Muscle layer of colon (tissue), 2 donors: Measurements from ENCODE around the gene KLF13.

Experiments
- H3K27ac ChIP-seq: one replicate; pipeline ENCODE4 v1.7.0; 2013; ENCODE audit warnings: low read depth, mild to moderate bottlenecking, low read length, moderate library complexity
- H3K27me3 ChIP-seq, 2 donors: one replicate each; pipeline ENCODE4 v1.7.0; 2013; ENCODE audit warnings: low read length in 2 of 2, mild to moderate bottlenecking in 2 of 2; ENCODE audit not compliant: insufficient read depth in 2 of 2, control insufficient read depth in 1 of 2
- H3K36me3 ChIP-seq: one replicate; pipeline ENCODE4 v1.7.0; 2013; ENCODE audit warnings: mild to moderate bottlenecking, low read length; ENCODE audit not compliant: insufficient read depth
- H3K4me1 ChIP-seq: one replicate; pipeline ENCODE4 v1.7.0; 2013; ENCODE audit warnings: mild to moderate bottlenecking, low read length; ENCODE audit not compliant: insufficient read depth
- H3K4me3 ChIP-seq, 2 donors: one replicate each; pipeline ENCODE4 v1.7.0; 2013; ENCODE audit warnings: low read length in 2 of 2, low read depth in 1 of 2, mild to moderate bottlenecking in 1 of 2, moderate library complexity in 1 of 2
- H3K9ac ChIP-seq: one replicate; pipeline ENCODE4 v1.7.0; 2013; ENCODE audit warnings: low read length
- H3K9me3 ChIP-seq: one replicate; pipeline ENCODE4 v1.7.0; 2013; ENCODE audit warnings: mild to moderate bottlenecking, low read length
- donor health status: abdominal sarcoma.
- donor health status: Adenocarcinoma of cecum.

The KLF13 gene

GRCh38 chr15:31302029-31302657 lies 24.5 kb upstream of the KLF13 start:
- no peaks in the 10 kb centered on the region for H3K27me3 ChIP-seq
- no peak overlapping the region for H3K4me3 ChIP-seq
- H3K27ac ChIP-seq = no peak overlapping the region
- no peaks in the 10 kb centered on the region for H3K4me1 ChIP-seq
- no peaks in the 10 kb centered on the region for H3K9me3 ChIP-seq
- no peak overlapping the region for H3K9ac ChIP-seq
- no peaks in the 10 kb centered on the region for H3K36me3 ChIP-seq

- H3K4me1 ChIP-seq = no peaks in the 10 kb centered on the region
Observed at GRCh38 chr15:31302778-31303725, 23.6 kb upstream of the KLF13 start.

GRCh38 chr15:31303726-31304648 lies 22.6 kb upstream of the KLF13 start:
- Histone ChIP-seq H3K27me3 (no peaks in the 10 kb centered on the region), H3K4me1 (no peaks in the 10 kb centered on the region), H3K9ac (no peak overlapping the region), H3K4me3 (no peak overlapping the region), H3K9me3 (no peaks in the 10 kb centered on the region), H3K27ac (no peak overlapping the region), H3K36me3 (no peaks in the 10 kb centered on the region)

More at GRCh38 chr15:31302778-31303725, 23.6 kb upstream of the KLF13 start:
- Histone ChIP-seq H3K4me3 (no peak overlapping the region), H3K27me3 (no peaks in the 10 kb centered on the region), H3K36me3 (no peaks in the 10 kb centered on the region), H3K27ac (no peak overlapping the region), H3K9ac (no peak overlapping the region), H3K9me3 (no peaks in the 10 kb centered on the region)

- no peaks in the 10 kb centered on the region for H3K36me3 ChIP-seq
- no peak overlapping the region for H3K9ac ChIP-seq
- H3K27ac ChIP-seq = no peak overlapping the region
- no peak overlapping the region for H3K4me3 ChIP-seq
- H3K9me3 ChIP-seq = no peaks in the 10 kb centered on the region
- H3K27me3 ChIP-seq = no peaks in the 10 kb centered on the region
- no peaks in the 10 kb centered on the region for H3K4me1 ChIP-seq
Observed at GRCh38 chr15:31304751-31305365, 21.8 kb upstream of the KLF13 start.

GRCh38 chr15:31305375-31305774 lies 21.3 kb upstream of the KLF13 start:
- Histone ChIP-seq H3K4me3 (no peak overlapping the region), H3K27me3 (no peaks in the 10 kb centered on the region), H3K9me3 (no peaks in the 10 kb centered on the region), H3K27ac (no peak overlapping the region), H3K9ac (no peak overlapping the region), H3K4me1 (no peaks in the 10 kb centered on the region), H3K36me3 (no peaks in the 10 kb centered on the region)

GRCh38 chr15:31305796-31306425 lies 20.7 kb upstream of the KLF13 start:
- H3K27me3 ChIP-seq = no peaks in the 10 kb centered on the region
- no peaks in the 10 kb centered on the region for H3K36me3 ChIP-seq
- no peak overlapping the region for H3K27ac ChIP-seq
- no peaks in the 10 kb centered on the region for H3K9me3 ChIP-seq
- H3K4me3 ChIP-seq = no peak overlapping the region
- no peak overlapping the region for H3K9ac ChIP-seq
- H3K4me1 ChIP-seq = no peaks in the 10 kb centered on the region

GRCh38 chr15:31306426-31307269 lies 20.0 kb upstream of the KLF13 start:
- no peaks in the 10 kb centered on the region for H3K27me3 ChIP-seq
- H3K27ac ChIP-seq = no peak overlapping the region
- no peaks in the 10 kb centered on the region for H3K9me3 ChIP-seq
- no peak overlapping the region for H3K9ac ChIP-seq
- H3K4me1 ChIP-seq = no peaks in the 10 kb centered on the region
- no peak overlapping the region for H3K4me3 ChIP-seq
- H3K36me3 ChIP-seq = no peaks in the 10 kb centered on the region

- H3K27me3 ChIP-seq = no peaks in the 10 kb centered on the region
- no peaks in the 10 kb centered on the region for H3K36me3 ChIP-seq
- H3K27ac ChIP-seq = no peak overlapping the region
- H3K9ac ChIP-seq = no peak overlapping the region
- H3K9me3 ChIP-seq = no peaks in the 10 kb centered on the region
- H3K4me3 ChIP-seq = no peak overlapping the region
- H3K4me1 ChIP-seq = no peaks in the 10 kb centered on the region
Observed at GRCh38 chr15:31307270-31308184, 19.1 kb upstream of the KLF13 start.

GRCh38 chr15:31308185-31308639 lies 18.4 kb upstream of the KLF13 start:
- no peak overlapping the region for H3K4me3 ChIP-seq

More at GRCh38 chr15:31308185-31308639, 18.4 kb upstream of the KLF13 start:
- H3K27me3 ChIP-seq = no peaks in the 10 kb centered on the region
- no peak overlapping the region for H3K27ac ChIP-seq
- no peaks in the 10 kb centered on the region for H3K36me3 ChIP-seq
- H3K9ac ChIP-seq = no peak overlapping the region
- H3K4me1 ChIP-seq = no peaks in the 10 kb centered on the region
- H3K9me3 ChIP-seq = peaks cover 2% of the 10 kb centered on the region
